ENCODE measurements around the gene ASCC3.

The ASCC3 gene

DNA sequence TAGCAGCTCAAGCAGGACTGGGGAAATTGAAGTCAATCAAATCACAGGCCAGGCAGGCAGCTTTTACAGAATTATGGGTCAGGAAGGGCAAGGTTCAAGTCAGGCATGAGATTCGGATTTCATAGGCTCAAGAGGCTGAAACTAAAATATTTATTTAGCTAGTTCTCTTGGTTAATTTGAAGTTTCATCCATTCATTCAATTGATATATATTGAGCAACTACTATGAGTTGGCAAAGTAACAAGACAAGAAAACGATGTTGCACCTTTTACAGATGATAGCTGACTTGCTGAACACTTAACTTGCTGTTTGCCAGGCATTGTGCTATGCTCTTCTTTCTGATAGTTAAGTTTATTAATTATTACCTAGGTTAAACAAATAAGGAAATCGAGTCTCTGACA is 20.5 kb upstream of the ASCC3 start:
- H3K9me3 ChIP-seq (ENCODE audit: insufficient read depth, low read depth, low read length) = no peaks in the 10 kb centered on the region
- H3K36me3 ChIP-seq (ENCODE audit: insufficient read depth, low read length) = no peaks in the 10 kb centered on the region
- no peaks in the 10 kb centered on the region for H3K9me2 ChIP-seq (replicated peaks; ENCODE audit: low read depth, low read length)
- H3K79me2 ChIP-seq (ENCODE audit: insufficient read depth, low read length) = no peaks in the 10 kb centered on the region
- no peaks in the 10 kb centered on the region for H3F3A ChIP-seq (ENCODE audit: low read depth)
- no peak overlapping the region for H3K9ac ChIP-seq (ENCODE audit: low read depth, low read length, poor library complexity, severe bottlenecking)
- no peak overlapping the region for H3K4me3 ChIP-seq (ENCODE audit: low read length, poor library complexity, severe bottlenecking)
- H2AFZ ChIP-seq (ENCODE audit: low read length) = no peak overlapping the region
- H3K4me1 ChIP-seq (ENCODE audit: insufficient read depth, low read length, poor library complexity, severe bottlenecking) = no peaks in the 10 kb centered on the region
- no peaks in the 10 kb centered on the region for H4K20me1 ChIP-seq (ENCODE audit: insufficient read depth, low read length, poor library complexity, severe bottlenecking)
- H3K27me3 ChIP-seq (ENCODE audit: insufficient read depth, low read length, poor library complexity, severe bottlenecking) = no peaks in the 10 kb centered on the region
- H3K4me2 ChIP-seq (ENCODE audit: low read depth, low read length, poor library complexity, severe bottlenecking) = no peak overlapping the region
- TF ChIP-seq CTCF (conservative IDR thresholded peaks at IDR 0.05; ENCODE audit: low read length) = no peak
- TF ChIP-seq EZH2phosphoT487 (IDR thresholded peaks at IDR 0.05; ENCODE audit: borderline replicate concordance) = no peak

DNA sequence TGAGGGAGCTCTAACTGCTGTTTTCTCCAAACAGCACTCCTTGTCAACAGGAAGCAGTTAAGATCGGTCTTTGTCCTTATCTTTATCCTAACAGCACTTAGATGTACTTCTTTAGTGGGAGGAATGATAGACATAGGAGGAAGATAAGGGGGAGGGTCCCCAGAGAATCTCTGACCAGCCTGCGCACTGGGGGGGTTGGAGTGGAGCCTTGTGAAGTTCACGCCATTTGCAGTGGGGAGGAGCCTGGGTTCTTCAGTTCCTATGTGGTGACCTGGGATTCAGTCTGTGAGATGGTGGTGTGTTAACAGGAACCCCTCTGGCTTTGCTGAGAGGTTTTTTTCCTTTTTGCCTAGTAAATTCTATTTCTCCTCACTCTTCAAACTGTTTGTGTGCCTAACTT is 18.1 kb upstream of the ASCC3 start:
- no peaks in the 10 kb centered on the region for H3K27me3 ChIP-seq (ENCODE audit: insufficient read depth, low read length, poor library complexity, severe bottlenecking)
- H3K4me3 ChIP-seq (ENCODE audit: low read length, poor library complexity, severe bottlenecking) = no peak overlapping the region
- H3K79me2 ChIP-seq (ENCODE audit: insufficient read depth, low read length) = no peaks in the 10 kb centered on the region
- H2AFZ ChIP-seq (ENCODE audit: low read length) = no peak overlapping the region
- H3K9ac ChIP-seq (ENCODE audit: low read depth, low read length, poor library complexity, severe bottlenecking) = no peak overlapping the region
- TF ChIP-seq EZH2phosphoT487 (IDR thresholded peaks at IDR 0.05; ENCODE audit: borderline replicate concordance) (no peak), CTCF (conservative IDR thresholded peaks at IDR 0.05; ENCODE audit: low read length) (no peak)
- H3K4me2 ChIP-seq (ENCODE audit: low read depth, low read length, poor library complexity, severe bottlenecking) = no peak overlapping the region
- no peaks in the 10 kb centered on the region for H3K4me1 ChIP-seq (ENCODE audit: insufficient read depth, low read length, poor library complexity, severe bottlenecking)
- no peaks in the 10 kb centered on the region for H3F3A ChIP-seq (ENCODE audit: low read depth)
- no peaks in the 10 kb centered on the region for H3K36me3 ChIP-seq (ENCODE audit: insufficient read depth, low read length)
- H4K20me1 ChIP-seq (ENCODE audit: insufficient read depth, low read length, poor library complexity, severe bottlenecking) = no peaks in the 10 kb centered on the region
- H3K9me2 ChIP-seq (replicated peaks; ENCODE audit: low read depth, low read length) = no peaks in the 10 kb centered on the region
- H3K9me3 ChIP-seq (ENCODE audit: insufficient read depth, low read depth, low read length) = no peaks in the 10 kb centered on the region

- no peaks in the 10 kb centered on the region for H3F3A ChIP-seq (ENCODE audit: low read depth)
- H3K27me3 ChIP-seq (ENCODE audit: insufficient read depth, low read length, poor library complexity, severe bottlenecking) = no peaks in the 10 kb centered on the region
- H2AFZ ChIP-seq (ENCODE audit: low read length) = no peak overlapping the region
- no peaks in the 10 kb centered on the region for H3K4me1 ChIP-seq (ENCODE audit: insufficient read depth, low read length, poor library complexity, severe bottlenecking)
- TF ChIP-seq CTCF (conservative IDR thresholded peaks at IDR 0.05; ENCODE audit: low read length) (no peak), EZH2phosphoT487 (IDR thresholded peaks at IDR 0.05; ENCODE audit: borderline replicate concordance) (no peak)
- H4K20me1 ChIP-seq (ENCODE audit: insufficient read depth, low read length, poor library complexity, severe bottlenecking) = no peaks in the 10 kb centered on the region
- no peaks in the 10 kb centered on the region for H3K9me3 ChIP-seq (ENCODE audit: insufficient read depth, low read depth, low read length)
- H3K79me2 ChIP-seq (ENCODE audit: insufficient read depth, low read length) = no peaks in the 10 kb centered on the region
- no peak overlapping the region for H3K4me3 ChIP-seq (ENCODE audit: low read length, poor library complexity, severe bottlenecking)
- H3K9ac ChIP-seq (ENCODE audit: low read depth, low read length, poor library complexity, severe bottlenecking) = no peak overlapping the region
- H3K36me3 ChIP-seq (ENCODE audit: insufficient read depth, low read length) = no peaks in the 10 kb centered on the region
- no peaks in the 10 kb centered on the region for H3K9me2 ChIP-seq (replicated peaks; ENCODE audit: low read depth, low read length)
- H3K4me2 ChIP-seq (ENCODE audit: low read depth, low read length, poor library complexity, severe bottlenecking) = no peak overlapping the region
Measured at GRCh38 chr6:100897671-100898070, 16.5 kb upstream of the ASCC3 start.

Measured in Loucy (cell line).